HepG2 (cell line): ENCODE results near the gene TBC1D19. TPM values are rescaled to one million over a fixed set of nuclear protein-coding genes. Genes with fewer than 3 reads are reported as not detected.

Source experiments
- ATAC-seq: fragments of 200-7000 bp; cut with Tn5 transposase; 3 replicates; pipeline ENCODE4 v1.9.1; 2020; ENCODE audit warnings: mild to moderate bottlenecking, moderate library complexity
- BruUV-seq: library from RNA; stranded (reverse); fragments of 400-500 nt; replicated peaks from 2 replicates; lab custom pipeline; 2021; lab: Mats Ljungman, UMichigan
- CTCF ChIA-PET: fragments of 300-600 bp; formaldehyde crosslinking; extraction: SDS; loops from one replicate; lab custom pipeline; 2021; ENCODE audit warnings: low total read pairs, inconsistent platforms, low intra/inter-chr PET ratio; lab: Yijun Ruan, JAX
- POLR2A ChIA-PET: fragments of 350-600 bp; sonication (Branson Sonifier 250); formaldehyde crosslinking; loops from one replicate; lab custom pipeline; 2020; ENCODE audit warnings: antibody characterized with exemption, inconsistent platforms; lab: Yijun Ruan, JAX
- DNase-seq: peaks from one replicate; pipeline ENCODE4 v3.0.0-alpha.2; 2015; ENCODE audit warnings: low spot score
- FAIRE-seq: peaks from 3 replicates; lab custom pipeline; 2011; peaks lifted over from hg19 to GRCh38; lab: Jason Lieb, UNC
- H2AFZ ChIP-seq: one replicate; pipeline ENCODE4 v1.6.1; 2011; ENCODE audit warnings: low read length, inconsistent platforms
- H3K27ac ChIP-seq: fragments of 300-600 bp; 3 replicates; pipeline ENCODE4 v1.8.0; 2011; ENCODE audit warnings: mixed run types, mild to moderate bottlenecking, mixed read lengths, low read length, inconsistent platforms; ENCODE audit not compliant: insufficient read depth; ENCODE audit errors: extremely low read length
- H3K27me3 ChIP-seq, 2 experiments: fragments of 200-600 bp in 1 of 2; 2 replicates in 1 of 2; 3 replicates in 1 of 2; pipeline versions ENCODE4 v1.6.0 to v1.8.0; 2011; ENCODE audit warnings: low read length in 2 of 2, mild to moderate bottlenecking in 2 of 2, moderate library complexity in 2 of 2, inconsistent platforms in 1 of 2; ENCODE audit not compliant: insufficient read depth in 2 of 2, control insufficient read depth in 1 of 2
- H3K36me3 ChIP-seq, 2 experiments: fragments of 200-600 bp in 1 of 2; replicated peaks in 1 of 2; 2 replicates in 1 of 2; 3 replicates in 1 of 2; pipeline versions ENCODE4 v1.5.1 to v1.8.0; 2011; ENCODE audit warnings: low read length in 2 of 2, inconsistent platforms in 1 of 2; ENCODE audit not compliant: insufficient read depth in 2 of 2, control insufficient read depth in 1 of 2
- H3K4me1 ChIP-seq: 2 replicates; pipeline ENCODE4 v1.5.1; 2012; ENCODE audit warnings: low read length, inconsistent platforms; ENCODE audit not compliant: insufficient read depth
- H3K4me2 ChIP-seq: 2 replicates; pipeline ENCODE4 v1.6.0; 2011; ENCODE audit warnings: low read depth, low read length, inconsistent platforms
- H3K4me3 ChIP-seq, 3 experiments: fragments of 200-600 bp in 1 of 3; sonication (generic), shearing (Covaris generic) in 1 of 3; replicated peaks in 1 of 3; 2 replicates each; pipeline ENCODE4 v1.5.1; 2011 to 2016; ENCODE audit warnings: low read length in 3 of 3, inconsistent platforms in 2 of 3, low read depth in 2 of 3, mild to moderate bottlenecking in 2 of 3, control low read depth in 1 of 3, mixed read lengths in 1 of 3; ENCODE audit not compliant: insufficient read depth in 1 of 3
- H3K79me2 ChIP-seq: one replicate; pipeline ENCODE4 v1.6.1; 2011; ENCODE audit warnings: low read length, inconsistent platforms; ENCODE audit not compliant: insufficient read depth
- H3K9ac ChIP-seq: 2 replicates; pipeline ENCODE4 v1.6.0; 2011; ENCODE audit warnings: mild to moderate bottlenecking, low read depth, low read length, inconsistent platforms; ENCODE audit not compliant: insufficient read depth
- H3K9me3 ChIP-seq: 2 replicates; pipeline ENCODE4 v1.5.1; 2012; ENCODE audit warnings: mild to moderate bottlenecking, low read length
- H4K20me1 ChIP-seq: 2 replicates; pipeline ENCODE4 v1.6.0; 2011; ENCODE audit warnings: inconsistent platforms, mild to moderate bottlenecking, low read length, moderate library complexity; ENCODE audit not compliant: insufficient read depth
- ASH2L ChIP-seq: fragments of 300-600, 200-600 bp; sonication (generic); IDR thresholded peaks from 2 replicates; pipeline ENCODE4 v1.7.0; 2017; ENCODE audit warnings: low read depth, mild to moderate bottlenecking, moderate library complexity, mixed read lengths, low read length; ENCODE audit not compliant: insufficient read length
- FOXJ3 ChIP-seq: sonication (generic); formaldehyde crosslinking; IDR thresholded peaks from 2 replicates; pipeline ENCODE4 v1.4.0; 2020; ENCODE audit warnings: missing genetic modification reagents, mild to moderate bottlenecking, borderline replicate concordance
- FOXM1 ChIP-seq: sonication (generic); formaldehyde crosslinking; IDR thresholded peaks from 2 replicates; pipeline ENCODE4 v1.5.0; 2020; ENCODE audit warnings: missing genetic modification reagents
- SMARCC2 ChIP-seq: fragments of 450-650 bp; IDR thresholded peaks from 2 replicates; pipeline ENCODE4 v1.6.1; 2017; ENCODE audit warnings: antibody characterized with exemption, mild to moderate bottlenecking
- SP2 ChIP-seq: sonication (generic); formaldehyde crosslinking; IDR thresholded peaks from 2 replicates; pipeline ENCODE4 v1.5.1; 2020; ENCODE audit warnings: mild to moderate bottlenecking, missing genetic modification reagents
- ZNF256 ChIP-seq: sonication (generic); formaldehyde crosslinking; conservative IDR thresholded peaks from 2 replicates; pipeline ENCODE4 v1.4.0; 2020; ENCODE audit warnings: missing genetic modification reagents
- ZNF3 ChIP-seq: IDR thresholded peaks from 2 replicates; pipeline ENCODE4 v1.7.0; 2017; ENCODE audit warnings: inconsistent platforms
- WGBS: methylation state at CpG from one replicate; pipeline ENCODE4 v1.1.6; 2017; ENCODE audit warnings: low lambda C conversion rate; 5-methylcytosine and 5-hydroxymethylcytosine counted together
- in situ Hi-C: cut with HindIII; loops from 2 replicates; pipeline ENCODE4 v1.10.0; 2017; ENCODE audit warnings: low pct_unique_long_range_greater_than_20kb; ENCODE audit not compliant: extremely low pct_ligation_motif_present
- intact Hi-C: fragments of 100-400 bp; cut with micrococcal nuclease; formaldehyde crosslinking; loops from one replicate; pipeline ENCODE4 v1.10.0; 2022; ENCODE audit not compliant: unreplicated experiment
- polyA plus RNA-seq, 8 experiments: library from polyadenylated mRNA; depleted of rRNA in 3 of 8; stranded (reverse) in 7 of 8; unstranded in 1 of 8; fragments of >200 nt; fragmentation: Illumina TruSeq in 4 of 8; extraction: Trizol in 4 of 8; gene quantifications; 2 replicates each; pipeline versions ENCODE4 v1.2.1 to v1.2.3, GENCODE V29; 2011 to 2016; ENCODE audit warnings: low read depth in 4 of 8, missing spikeins in 1 of 8, mixed read lengths in 1 of 8; ENCODE audit not compliant: insufficient read depth in 1 of 8
- total RNA-seq, 5 experiments: library from RNA; depleted of rRNA; stranded (reverse); fragments of >200 nt; fragmentation: Illumina TruSeq; extraction: Trizol; gene quantifications; 2 replicates each; pipeline ENCODE4 v1.2.3, GENCODE V29; 2016; ENCODE audit warnings: low read depth in 1 of 5
- TF ChIP-seq, protein P1 (sequence below): sonication (generic); formaldehyde crosslinking; IDR thresholded peaks from 2 replicates; pipeline ENCODE4 v1.4.0; 2020; ENCODE audit warnings: missing genetic modification reagents, mild to moderate bottlenecking, borderline replicate concordance

Gene TBC1D19
- total and polyA plus RNA-seq, 2 of the 13 experiments (the other 11 are each of a cell fraction or from before 2014, with no cell fraction given) = 1.6 to 3.5 TPM

DNA sequence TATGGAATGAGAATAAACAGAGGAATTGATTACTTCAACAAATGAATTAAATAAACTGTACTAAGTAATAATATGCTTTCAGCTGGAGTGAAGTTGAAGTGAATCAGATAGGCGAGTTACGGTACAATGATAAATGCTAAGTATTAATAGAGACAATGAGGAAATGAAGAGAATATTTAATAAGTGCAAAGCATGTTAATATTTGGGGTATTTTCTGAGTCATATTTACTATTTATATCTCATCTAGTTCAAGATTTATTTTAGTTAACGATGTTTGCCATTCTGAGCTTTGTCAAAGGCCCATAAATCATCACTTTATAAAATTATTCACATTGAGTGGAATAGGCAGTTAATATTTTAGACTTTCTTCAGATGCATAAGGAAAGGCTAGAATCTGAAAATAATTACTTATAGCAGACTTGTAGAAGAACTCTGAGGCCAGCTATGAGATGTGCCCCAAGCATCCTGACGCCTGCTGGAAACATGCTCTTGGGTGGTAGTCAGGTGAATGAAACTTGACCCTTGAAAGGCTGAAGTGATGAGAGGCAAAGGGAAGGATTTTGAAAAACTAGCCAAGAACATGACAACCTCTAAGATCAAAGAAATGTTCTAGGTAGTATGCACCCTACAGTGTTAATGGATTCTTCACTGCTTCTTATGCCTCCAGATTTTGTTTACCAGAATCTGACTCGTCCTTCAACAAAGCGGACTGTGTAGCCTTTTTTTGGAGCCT lies 142.9 kb downstream of the TBC1D19 start:
- ChIA-PET POLR2A (no interaction called here), CTCF (no interaction called here)
- no peak for TF ChIP-seq FOXJ3 (CRISPR knock-in tag)
- in situ Hi-C loops = loop anchor here (10.0 kb wide), 1 partner anchor 262 kb away; no protein-coding TSS in a partner anchor
- intact Hi-C loops = loop anchor here (10.0 kb wide), 1 partner anchor 288 kb away; no protein-coding TSS in a partner anchor
- no peaks in the 10 kb centered on the region for H4K20me1 ChIP-seq
- no peaks in the 10 kb centered on the region for H3K36me3 ChIP-seq
- H3K79me2 ChIP-seq = no peaks in the 10 kb centered on the region
- H3K9ac ChIP-seq = no peak overlapping the region
- H3K4me3 ChIP-seq = no peak overlapping the region
- no peak overlapping the region for H3K27ac ChIP-seq
- no peaks in the 10 kb centered on the region for H3K9me3 ChIP-seq
- FAIRE-seq (no peak), ATAC-seq (no peak), DNase-seq (no peak)
- no peaks in the 10 kb centered on the region for H3K27me3 ChIP-seq
- H3K4me1 ChIP-seq = peaks cover 13% of the 10 kb centered on the region
- no peak overlapping the region for H2AFZ ChIP-seq
- H3K4me2 ChIP-seq = no peak overlapping the region
- BruUV-seq = no TSS peak
- WGBS = 91% methylated on average over 6 of the region's 6 CpGs

DNA sequence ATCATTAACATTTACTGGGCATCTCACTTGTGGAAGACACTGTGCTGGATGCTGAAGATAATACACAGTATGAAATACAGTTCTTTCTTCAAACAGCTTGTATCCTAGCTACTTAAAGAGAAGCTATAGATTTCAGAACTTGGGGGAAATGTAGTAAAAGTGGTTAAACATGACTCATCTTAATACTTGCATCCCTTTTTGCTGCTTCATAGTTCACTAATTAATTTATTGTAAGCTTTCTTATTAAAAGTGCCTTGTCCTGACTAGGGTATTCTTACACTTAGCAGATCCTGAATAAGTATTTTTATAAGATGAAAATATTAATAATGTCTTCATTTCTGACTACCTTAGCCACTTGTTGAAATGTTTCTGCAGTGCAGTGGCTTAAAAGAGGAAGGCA lies 144.0 kb downstream of the TBC1D19 start:
- no peaks in the 10 kb centered on the region for H3K79me2 ChIP-seq
- no peaks in the 10 kb centered on the region for H4K20me1 ChIP-seq
- CTCF ChIA-PET = no interaction called here
- in situ Hi-C loops (loop anchor here (10.0 kb wide), 1 partner anchor 263 kb away; no protein-coding TSS in a partner anchor), intact Hi-C loops (loop anchor here (10.0 kb wide), 1 partner anchor 287 kb away; no protein-coding TSS in a partner anchor)
- H3K4me2 ChIP-seq = no peak overlapping the region
- H2AFZ ChIP-seq = no peak overlapping the region
- no peaks in the 10 kb centered on the region for H3K36me3 ChIP-seq
- H3K9me3 ChIP-seq = no peaks in the 10 kb centered on the region
- FAIRE-seq = no peak
- POLR2A ChIA-PET = no interaction called here
- no peaks in the 10 kb centered on the region for H3K27me3 ChIP-seq
- H3K4me3 ChIP-seq = no peak overlapping the region
- H3K9ac ChIP-seq = no peak overlapping the region
- H3K27ac ChIP-seq = no peak overlapping the region
- ATAC-seq = no peak
- peaks cover 13% of the 10 kb centered on the region for H3K4me1 ChIP-seq
- BruUV-seq = no TSS peak
- TF ChIP-seq ZNF256 (CRISPR knock-in tag) (no peak), ASH2L (no peak), SP2 (CRISPR knock-in tag) (no peak), ZNF3 (CRISPR knock-in tag) (no peak), SMARCC2 (no peak), FOXM1 (no peak)
- TF ChIP-seq, protein P1, sequence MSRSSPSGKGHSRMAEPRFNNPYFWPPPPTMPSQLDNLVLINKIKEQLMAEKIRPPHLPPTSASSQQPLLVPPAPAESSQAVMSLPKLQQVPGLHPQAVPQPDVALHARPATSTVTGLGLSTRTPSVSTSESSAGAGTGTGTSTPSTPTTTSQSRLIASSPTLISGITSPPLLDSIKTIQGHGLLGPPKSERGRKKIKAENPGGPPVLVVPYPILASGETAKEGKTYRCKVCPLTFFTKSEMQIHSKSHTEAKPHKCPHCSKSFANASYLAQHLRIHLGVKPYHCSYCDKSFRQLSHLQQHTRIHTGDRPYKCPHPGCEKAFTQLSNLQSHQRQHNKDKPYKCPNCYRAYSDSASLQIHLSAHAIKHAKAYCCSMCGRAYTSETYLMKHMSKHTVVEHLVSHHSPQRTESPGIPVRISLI (CRISPR knock-in tag) = no peak
- no peak for DNase-seq
